Fibroblast of lung (primary cell): Measurements from ENCODE around the gene AGBL3.
"Not testable (repeated sequence)": the region's sequence is repeated elsewhere in the genome, so short reads cannot be mapped to it uniquely, and the experiment has no call there.

Experiments
- EZH2 ChIP-seq: IDR thresholded peaks from 2 replicates; pipeline ENCODE4 v1.5.1; 2012; ENCODE audit warnings: low read length, control low read depth, mild to moderate bottlenecking; ENCODE audit errors: missing control alignments
- TF ChIP-seq, protein P1 (sequence below), 2 donors: IDR thresholded peaks in 1 of 2; conservative IDR thresholded peaks in 1 of 2; 1 replicate in 1 of 2; 2 replicates in 1 of 2; pipeline ENCODE4 v1.5.1; 2011 to 2012; ENCODE audit warnings: low read length in 2 of 2, control low read depth in 1 of 2, inconsistent platforms in 1 of 2, low read depth in 1 of 2, mild to moderate bottlenecking in 1 of 2

DNA sequence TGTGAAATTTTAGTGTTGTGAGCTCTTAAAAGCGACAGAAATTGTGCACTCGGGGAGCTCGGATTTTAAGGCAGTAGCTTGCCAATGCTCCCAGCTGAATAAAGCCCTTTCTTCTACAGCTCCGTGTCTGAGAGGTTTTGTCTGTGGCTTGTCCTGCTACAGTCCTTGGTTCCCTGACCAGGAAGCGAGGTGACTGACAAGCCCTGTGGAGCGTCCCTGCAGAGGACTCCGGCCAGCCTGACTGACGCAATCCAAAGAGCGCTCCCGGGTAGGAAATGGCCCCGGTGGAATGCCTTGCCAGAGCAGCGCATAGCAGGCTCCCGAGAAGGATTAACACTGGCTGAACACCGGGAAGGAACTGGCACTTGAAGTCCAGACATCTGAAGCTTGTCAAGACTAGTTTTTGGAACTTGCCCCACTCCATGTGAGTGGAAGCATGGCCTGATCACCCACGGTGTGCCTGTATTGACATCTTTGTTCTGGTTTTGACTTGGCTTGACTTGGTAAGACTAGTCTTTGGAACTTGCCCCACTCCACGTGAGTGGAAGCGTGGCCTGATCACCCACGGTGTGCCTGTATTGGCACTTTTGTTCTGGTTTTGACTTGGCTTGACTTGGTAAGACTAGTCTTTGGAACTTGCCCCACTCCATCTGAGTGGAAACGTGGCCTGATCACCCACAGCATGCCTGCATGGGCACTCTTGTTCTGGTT lies 185.4 kb downstream of the AGBL3 start:
- TF ChIP-seq, protein P1, sequence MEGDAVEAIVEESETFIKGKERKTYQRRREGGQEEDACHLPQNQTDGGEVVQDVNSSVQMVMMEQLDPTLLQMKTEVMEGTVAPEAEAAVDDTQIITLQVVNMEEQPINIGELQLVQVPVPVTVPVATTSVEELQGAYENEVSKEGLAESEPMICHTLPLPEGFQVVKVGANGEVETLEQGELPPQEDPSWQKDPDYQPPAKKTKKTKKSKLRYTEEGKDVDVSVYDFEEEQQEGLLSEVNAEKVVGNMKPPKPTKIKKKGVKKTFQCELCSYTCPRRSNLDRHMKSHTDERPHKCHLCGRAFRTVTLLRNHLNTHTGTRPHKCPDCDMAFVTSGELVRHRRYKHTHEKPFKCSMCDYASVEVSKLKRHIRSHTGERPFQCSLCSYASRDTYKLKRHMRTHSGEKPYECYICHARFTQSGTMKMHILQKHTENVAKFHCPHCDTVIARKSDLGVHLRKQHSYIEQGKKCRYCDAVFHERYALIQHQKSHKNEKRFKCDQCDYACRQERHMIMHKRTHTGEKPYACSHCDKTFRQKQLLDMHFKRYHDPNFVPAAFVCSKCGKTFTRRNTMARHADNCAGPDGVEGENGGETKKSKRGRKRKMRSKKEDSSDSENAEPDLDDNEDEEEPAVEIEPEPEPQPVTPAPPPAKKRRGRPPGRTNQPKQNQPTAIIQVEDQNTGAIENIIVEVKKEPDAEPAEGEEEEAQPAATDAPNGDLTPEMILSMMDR (conservative IDR thresholded peaks at IDR 0.05 in 1 of 2, IDR thresholded peaks at IDR 0.05 in 1 of 2; ENCODE audit: low read depth in 1 of 2, low read length in 2 of 2), result not testable (repeated sequence)
- not testable (repeated sequence) for TF ChIP-seq EZH2
